ENCODE measurements around the gene LMO2. TPM values are rescaled to one million over a fixed set of nuclear protein-coding genes. Genes with fewer than 3 reads are reported as not detected.

LMO2 gene
- total RNA-seq, 1 experiment from 2014 or later = 0.87 TPM

Other genes with a start within 250 kb of the LMO2 start
- not detected in 2 replicates for gene C11orf91, start 191.2 kb downstream of the LMO2 start, total RNA-seq (2014; rRNA removed; shearing (Covaris generic))
- 15.2 and 16.7 TPM in 2 replicates for gene CD59, start 155.7 kb downstream of the LMO2 start, total RNA-seq (2014; rRNA removed; shearing (Covaris generic))
- gene FBXO3, start 117.6 kb downstream of the LMO2 start, total RNA-seq (2014; rRNA removed; shearing (Covaris generic)) = 16.7 and 17.9 TPM in 2 replicates
- gene CAPRIN1, start 159.7 kb upstream of the LMO2 start, total RNA-seq (2014; rRNA removed; shearing (Covaris generic)) = 178 and 231 TPM in 2 replicates
- 50.2 and 55.5 TPM in 2 replicates for gene NAT10, start 213.6 kb upstream of the LMO2 start, total RNA-seq (2014; rRNA removed; shearing (Covaris generic))

Measured in H7 (cell line).